ENCODE measurements around the gene AIF1L. TPM values are rescaled to one million over a fixed set of nuclear protein-coding genes. Genes with fewer than 3 reads are reported as not detected.
"Not testable (repeated sequence)": the region's sequence is repeated elsewhere in the genome, so short reads cannot be mapped to it uniquely, and the experiment has no call there.

AIF1L gene
- total RNA-seq, 2 experiments from 2014 or later, result 0.11 to 0.23 TPM

GRCh38 chr9:131148966-131149687 lies 52.8 kb downstream of the AIF1L start:
- CTCF ChIA-PET, result interaction anchor here (1.2 kb wide), 1 partner anchor 28 kb away, joined by 3 read pairs; no protein-coding TSS in a partner anchor

GRCh38 chr9:131149688-131150053 lies 53.3 kb downstream of the AIF1L start:
- POLR2A ChIA-PET, result no interaction called here
- CTCF ChIA-PET, result interaction anchor here (0.6 to 1.2 kb wide), 2 partner anchors 28 to 38 kb away, joined by 3 read pairs; no protein-coding TSS in a partner anchor

More at GRCh38 chr9:131148966-131149687, 52.8 kb downstream of the AIF1L start:
- POLR2A ChIA-PET, result no interaction called here

- ChIA-PET POLR2A (no interaction called here), CTCF (no interaction called here)
Measured at GRCh38 chr9:131153595-131153994, 57.3 kb downstream of the AIF1L start.

GRCh38 chr9:131158673-131159072 lies 62.3 kb downstream of the AIF1L start:
- CTCF ChIA-PET, POLR2A ChIA-PET: not testable (repeated sequence)

GRCh38 chr9:131160416-131161112 lies 64.2 kb downstream of the AIF1L start:
- POLR2A ChIA-PET, result no interaction called here
- CTCF ChIA-PET, result interaction anchor here (0.6 kb wide), 1 partner anchor 375 kb away, joined by 3 read pairs; no protein-coding TSS in a partner anchor

- ChIA-PET CTCF (interaction anchor here (1.1 kb wide), 1 partner anchor 175 kb away, joined by 4 read pairs; no protein-coding TSS in a partner anchor), POLR2A (interaction anchor here (0.6 kb wide), 1 partner anchor 33 kb away, joined by 3 read pairs; no protein-coding TSS in a partner anchor)
Measured at GRCh38 chr9:131161585-131161984, 65.3 kb downstream of the AIF1L start.

GRCh38 chr9:131162886-131163285 lies 66.6 kb downstream of the AIF1L start:
- ChIA-PET CTCF (interaction anchor here (0.6 to 0.9 kb wide), 2 partner anchors 105 to 1157 kb away, joined by 3 to 4 read pairs; no protein-coding TSS in a partner anchor), POLR2A (no interaction called here)

- CTCF ChIA-PET, result interaction anchor here (1.0 kb wide), 1 partner anchor 35 kb away, joined by 4 read pairs; no protein-coding TSS in a partner anchor
- POLR2A ChIA-PET, result no interaction called here
Measured at GRCh38 chr9:131165523-131165922, 69.2 kb downstream of the AIF1L start.

GRCh38 chr9:131167146-131167692 lies 70.9 kb downstream of the AIF1L start:
- ChIA-PET POLR2A (interaction anchor here (0.5 kb wide), 1 partner anchor 86 kb away, joined by 5 read pairs; no protein-coding TSS in a partner anchor), CTCF (interaction anchor here (0.8 to 1.5 kb wide), 3 partner anchors 13 to 169 kb away, joined by 3 to 4 read pairs (median 4); no protein-coding TSS in a partner anchor)

- ChIA-PET CTCF (interaction anchor here (1.3 to 1.5 kb wide), 2 partner anchors 12 to 169 kb away, joined by 4 read pairs; no protein-coding TSS in a partner anchor), POLR2A (no interaction called here)
Measured at GRCh38 chr9:131167936-131168335, 71.6 kb downstream of the AIF1L start.

- CTCF ChIA-PET, result interaction anchor here (0.7 to 1.0 kb wide), 2 partner anchors 12 to 70 kb away, joined by 3 read pairs; no protein-coding TSS in a partner anchor
- POLR2A ChIA-PET, result no interaction called here
Measured at GRCh38 chr9:131169563-131170240, 73.4 kb downstream of the AIF1L start.

Other genes with a start within 250 kb of the AIF1L start
- not detected for gene QRFP, start 199.7 kb upstream of the AIF1L start, total RNA-seq
- not detected for gene FIBCD1, start 157.3 kb upstream of the AIF1L start, total RNA-seq
- under 1 TPM; 0.10 to 0.19 TPM for gene LAMC3, start 87.4 kb upstream of the AIF1L start, total RNA-seq
- gene NUP214, start 29.1 kb downstream of the AIF1L start, total RNA-seq, result 10 to 100 TPM; 59.0 to 68.4 TPM
- 10 to 100 TPM; 46.4 to 48.4 TPM for gene FAM78A, start 180.0 kb downstream of the AIF1L start, total RNA-seq
- gene PLPP7, start 193.2 kb downstream of the AIF1L start, total RNA-seq, result under 1 TPM in 1 of 2 experiments, not detected in 1; 0.15 TPM